GM12864 (cell line): Measurements from ENCODE around the gene TMEM187.
"Not testable (repeated sequence)": the region's sequence is repeated elsewhere in the genome, so short reads cannot be mapped to it uniquely, and the experiment has no call there.

Source experiments
- DNase-seq: peaks from one replicate; pipeline ENCODE4 v3.0.0-alpha.2; 2011; ENCODE audit warnings: low read depth
- H3K4me3 ChIP-seq: 2 replicates; pipeline ENCODE4 v1.5.1; 2011; ENCODE audit warnings: mild to moderate bottlenecking, low read depth, low read length, control low read depth
- TF ChIP-seq, protein P1 (sequence below): IDR thresholded peaks from 2 replicates; pipeline ENCODE4 v1.5.1; 2011; ENCODE audit warnings: low read depth, mild to moderate bottlenecking, moderate library complexity, low read length, control low read depth, inconsistent platforms; ENCODE audit errors: missing control alignments

Gene TMEM187

GRCh38 chrX:153973127-153974002 is 811 bp downstream of the TMEM187 start:
- peak overlapping the region; percentile 97 for H3K4me3 ChIP-seq
- DNase-seq = no peak
- TF ChIP-seq, protein P1, sequence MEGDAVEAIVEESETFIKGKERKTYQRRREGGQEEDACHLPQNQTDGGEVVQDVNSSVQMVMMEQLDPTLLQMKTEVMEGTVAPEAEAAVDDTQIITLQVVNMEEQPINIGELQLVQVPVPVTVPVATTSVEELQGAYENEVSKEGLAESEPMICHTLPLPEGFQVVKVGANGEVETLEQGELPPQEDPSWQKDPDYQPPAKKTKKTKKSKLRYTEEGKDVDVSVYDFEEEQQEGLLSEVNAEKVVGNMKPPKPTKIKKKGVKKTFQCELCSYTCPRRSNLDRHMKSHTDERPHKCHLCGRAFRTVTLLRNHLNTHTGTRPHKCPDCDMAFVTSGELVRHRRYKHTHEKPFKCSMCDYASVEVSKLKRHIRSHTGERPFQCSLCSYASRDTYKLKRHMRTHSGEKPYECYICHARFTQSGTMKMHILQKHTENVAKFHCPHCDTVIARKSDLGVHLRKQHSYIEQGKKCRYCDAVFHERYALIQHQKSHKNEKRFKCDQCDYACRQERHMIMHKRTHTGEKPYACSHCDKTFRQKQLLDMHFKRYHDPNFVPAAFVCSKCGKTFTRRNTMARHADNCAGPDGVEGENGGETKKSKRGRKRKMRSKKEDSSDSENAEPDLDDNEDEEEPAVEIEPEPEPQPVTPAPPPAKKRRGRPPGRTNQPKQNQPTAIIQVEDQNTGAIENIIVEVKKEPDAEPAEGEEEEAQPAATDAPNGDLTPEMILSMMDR = no peak

DNA sequence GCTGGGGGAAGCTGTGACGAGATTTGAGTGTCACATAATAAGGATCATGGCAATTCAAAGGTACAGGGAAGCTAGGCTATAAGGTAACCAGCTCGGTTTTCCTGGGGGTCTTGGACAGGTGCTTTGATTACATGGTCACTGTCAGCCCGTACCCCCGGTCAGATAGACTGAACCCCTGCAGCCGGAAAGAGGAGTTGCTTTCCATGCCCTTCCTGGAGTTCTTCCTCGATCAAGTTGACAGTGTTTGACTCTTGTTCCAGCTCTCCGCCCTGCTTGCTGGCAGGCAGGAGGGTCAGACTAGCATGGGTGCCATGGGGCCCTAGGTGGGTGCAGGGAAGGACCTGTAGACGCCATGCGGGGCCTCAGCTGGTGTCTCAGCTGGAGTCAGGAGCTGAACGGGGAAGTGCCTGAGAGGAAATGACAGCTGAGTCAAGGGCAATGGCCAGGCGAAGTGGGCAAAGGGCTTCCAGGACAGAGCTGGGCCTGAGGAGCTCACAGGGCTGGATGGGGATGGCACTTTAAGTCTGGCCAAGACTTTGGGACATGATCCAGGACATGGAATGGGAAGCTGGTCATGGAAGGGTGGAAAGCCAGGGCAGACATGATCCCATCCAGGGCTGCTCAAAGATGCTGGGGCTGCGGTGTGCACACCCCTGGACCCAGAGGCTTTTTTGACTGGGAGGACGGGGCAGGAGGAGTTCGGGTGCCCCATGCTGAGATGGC is 1.6 kb downstream of the TMEM187 start:
- TF ChIP-seq, protein P1 = no peak
- DNase-seq = no peak
- no peak overlapping the region for H3K4me3 ChIP-seq

- TF ChIP-seq, protein P1 = no peak
- no peak overlapping the region for H3K4me3 ChIP-seq
- DNase-seq = no peak
These were observed 2.3 kb downstream of the TMEM187 start for GRCh38 chrX:153974726-153975286.

- H3K4me3 ChIP-seq, DNase-seq: not testable (repeated sequence)
These were observed 7.8 kb downstream of the TMEM187 start for GRCh38 chrX:153980394-153980793.

DNA sequence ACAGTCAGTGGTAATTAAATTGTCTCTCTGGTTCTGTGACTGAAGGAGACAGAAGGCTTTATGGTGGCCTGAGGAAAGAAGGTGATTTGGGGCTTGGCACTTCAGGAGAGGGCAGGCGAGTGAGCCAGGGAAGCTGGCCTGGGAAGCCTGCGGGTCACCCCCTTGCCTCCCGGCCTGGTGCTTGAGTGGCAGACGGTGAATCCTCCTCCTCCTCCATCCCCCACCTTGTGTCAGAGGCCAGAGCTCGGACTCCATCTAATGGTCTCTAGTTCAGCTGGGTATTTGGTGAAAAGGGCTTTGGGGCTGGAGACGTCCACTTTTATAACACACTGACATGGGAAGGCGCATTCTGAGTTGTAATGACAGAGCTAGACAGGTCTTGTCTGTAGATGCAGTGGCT is 8.7 kb downstream of the TMEM187 start:
- H3K4me3 ChIP-seq = no peak overlapping the region
- no peak for DNase-seq
- TF ChIP-seq, protein P1 = no peak

GRCh38 chrX:153981771-153982533 is 9.4 kb downstream of the TMEM187 start:
- TF ChIP-seq, protein P1 = no peak
- no peak overlapping the region for H3K4me3 ChIP-seq
- DNase-seq = no peak

DNA sequence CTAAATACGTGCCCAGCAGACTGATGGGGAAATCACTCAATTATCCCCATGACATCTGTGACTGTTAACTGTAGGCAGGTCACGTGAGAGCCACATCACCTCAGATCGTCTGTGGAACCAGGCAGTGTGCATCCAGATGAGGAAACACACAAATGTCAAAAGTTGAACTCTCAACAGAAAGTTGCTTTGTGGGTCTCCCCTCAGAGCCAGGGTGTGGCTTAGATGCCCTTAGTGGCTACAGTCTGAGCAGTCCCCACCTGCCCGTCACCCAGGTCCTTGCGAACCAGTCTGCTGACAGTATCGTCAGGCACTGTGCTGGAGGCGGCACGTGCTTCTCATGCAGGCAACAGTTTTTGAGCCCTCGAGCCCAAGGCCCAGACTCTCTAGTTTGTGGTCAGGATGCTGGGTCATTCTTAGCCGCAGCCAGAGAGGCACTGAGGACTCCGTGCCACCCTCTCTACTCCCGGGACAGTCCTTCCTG is 10.8 kb downstream of the TMEM187 start:
- TF ChIP-seq, protein P1 = no peak
- DNase-seq = no peak
- H3K4me3 ChIP-seq = no peak overlapping the region
